Activated naive CD8-positive, alpha-beta T cell (primary cell): ENCODE results near the gene LCE5A.
"Not testable (repeated sequence)": the region's sequence is repeated elsewhere in the genome, so short reads cannot be mapped to it uniquely, and the experiment has no call there.

Source experiments
- H3K27ac Mint-ChIP-seq: one replicate; pipeline ENCODE4 v1.8.0; 2021; ENCODE audit warnings: mixed read lengths
- H3K27me3 Mint-ChIP-seq: one replicate; pipeline ENCODE4 v1.8.0; 2021; ENCODE audit warnings: mixed read lengths
- H3K36me3 Mint-ChIP-seq: one replicate; pipeline ENCODE4 v1.8.0; 2021; ENCODE audit warnings: mixed read lengths
- H3K4me1 Mint-ChIP-seq: one replicate; pipeline ENCODE4 v1.8.0; 2021; ENCODE audit warnings: low read depth, mixed read lengths
- H3K4me3 Mint-ChIP-seq: one replicate; pipeline ENCODE4 v1.8.0; 2021; ENCODE audit warnings: mild to moderate bottlenecking, mixed read lengths
- H3K9me3 Mint-ChIP-seq: one replicate; pipeline ENCODE4 v1.8.0; 2021; ENCODE audit warnings: low read depth, mixed read lengths

LCE5A gene

GRCh38 chr1:152543820-152544219, 33.2 kb downstream of the LCE5A start:
- Mint-ChIP-seq H3K9me3 (peaks cover 3% of the 10 kb centered on the region), H3K4me1 (no peaks in the 10 kb centered on the region), H3K4me3 (no peak overlapping the region), H3K36me3 (no peaks in the 10 kb centered on the region), H3K27ac (no peak overlapping the region), H3K27me3 (peaks cover 17% of the 10 kb centered on the region)

DNA sequence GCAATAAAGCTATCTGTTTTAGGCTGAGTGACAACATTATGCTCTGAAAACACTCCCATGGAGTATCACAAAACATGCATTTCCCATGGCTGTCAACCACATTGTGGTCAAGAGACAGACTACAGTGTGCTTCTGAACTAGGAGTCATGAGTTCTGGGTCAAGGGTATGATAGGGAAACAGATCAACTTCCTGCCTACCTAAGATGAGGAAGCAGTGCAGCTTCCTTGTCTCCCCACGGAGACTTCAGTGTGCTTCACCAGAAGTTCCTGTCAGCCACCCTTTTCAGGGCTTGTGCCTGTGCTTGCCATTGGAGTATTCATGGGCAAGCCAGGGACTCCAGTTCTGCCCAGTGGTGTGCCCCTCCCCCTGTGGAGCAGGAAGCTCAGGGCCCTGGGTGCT, 36.1 kb downstream of the LCE5A start:
- no peak overlapping the region for H3K4me3 Mint-ChIP-seq

GRCh38 chr1:152548358-152548757, 37.8 kb downstream of the LCE5A start:
- H3K27ac Mint-ChIP-seq, H3K9me3 Mint-ChIP-seq: not testable (repeated sequence)

More for the DNA sequence above, 36.1 kb downstream of the LCE5A start:
- Mint-ChIP-seq H3K36me3 (no peaks in the 10 kb centered on the region), H3K27ac (no peak overlapping the region), H3K27me3 (peaks cover 7% of the 10 kb centered on the region), H3K4me1 (no peaks in the 10 kb centered on the region), H3K9me3 (peaks cover 3% of the 10 kb centered on the region)

More at GRCh38 chr1:152548358-152548757, 37.8 kb downstream of the LCE5A start:
- H3K4me1 Mint-ChIP-seq, H3K4me3 Mint-ChIP-seq, H3K36me3 Mint-ChIP-seq: not testable (repeated sequence)
- H3K27me3 Mint-ChIP-seq = peaks cover 12% of the 10 kb centered on the region
